GM12878 (cell line): ENCODE measurements around the gene PCP4L1. TPM values are rescaled to one million over a fixed set of nuclear protein-coding genes. Genes with fewer than 3 reads are reported as not detected.
A peak's percentile ranks its signal among the peaks of the same experiment; 100 is the strongest.

Experiments used
- ATAC-seq: fragments of 200-7000 bp; cut with Tn5 transposase; 3 replicates; pipeline ENCODE4 v1.9.1; 2020; ENCODE audit warnings: mild to moderate bottlenecking, moderate library complexity
- BruUV-seq: library from RNA; stranded (reverse); fragments of 400-500 nt; replicated peaks from 2 replicates; lab custom pipeline; 2021; lab: Mats Ljungman, UMichigan
- CTCF ChIA-PET: fragments of 300-600 bp; sonication (Branson Sonifier 250); formaldehyde crosslinking; extraction: SDS; loops from one replicate; lab custom pipeline; 2021; ENCODE audit warnings: inconsistent platforms; lab: Yijun Ruan, JAX
- POLR2A ChIA-PET: fragments of 350-600 bp; formaldehyde crosslinking; extraction: SDS; loops from one replicate; lab custom pipeline; 2021; ENCODE audit warnings: inconsistent platforms; lab: Charles Lee
- RAD21 ChIA-PET: fragments of 300-600 bp; sonication (Branson Sonifier 250); formaldehyde crosslinking; loops from one replicate; lab custom pipeline; 2023; ENCODE audit warnings: antibody characterized with exemption; ENCODE audit not compliant: unreplicated experiment; lab: Charles Lee
- SMC1A ChIA-PET: fragments of 300-600 bp; sonication (Branson Sonifier 250); formaldehyde crosslinking; loops from one replicate; lab custom pipeline; 2023; ENCODE audit not compliant: unreplicated experiment, uncharacterized antibody; lab: Charles Lee
- DNase-seq: peaks from one replicate; pipeline ENCODE4 v3.0.0-alpha.2; 2011; ENCODE audit warnings: low read depth, low spot score
- FAIRE-seq: peaks from 3 replicates; lab custom pipeline; 2011; peaks lifted over from hg19 to GRCh38; lab: Jason Lieb, UNC
- H2AFZ ChIP-seq: 2 replicates; pipeline ENCODE4 v1.6.0; 2011; ENCODE audit warnings: low read depth, low read length, control low read depth; ENCODE audit not compliant: control insufficient read depth
- H3K27ac ChIP-seq: 2 replicates; pipeline ENCODE4 v1.5.1; 2011; ENCODE audit warnings: control low read depth; ENCODE audit not compliant: control insufficient read depth, insufficient read depth
- H3K27me3 ChIP-seq, 2 experiments: replicated peaks in 1 of 2; 2 replicates each; pipeline versions ENCODE4 v1.6.0 to v1.6.1; 2011; ENCODE audit warnings: low read length in 1 of 2; ENCODE audit not compliant: control insufficient read depth in 2 of 2, insufficient read depth in 2 of 2
- H3K36me3 ChIP-seq, 2 experiments: 2 replicates each; pipeline ENCODE4 v1.5.1; 2011; ENCODE audit warnings: low read length in 1 of 2; ENCODE audit not compliant: control insufficient read depth in 2 of 2, insufficient read depth in 2 of 2
- H3K4me1 ChIP-seq: 2 replicates; pipeline ENCODE4 v1.6.1; 2011; ENCODE audit warnings: mild to moderate bottlenecking, low read length, moderate library complexity, mixed read lengths; ENCODE audit not compliant: control insufficient read depth, insufficient read depth
- H3K4me2 ChIP-seq: 2 replicates; pipeline ENCODE4 v1.6.0; 2011; ENCODE audit warnings: control low read depth; ENCODE audit not compliant: control insufficient read depth, insufficient read depth
- H3K4me3 ChIP-seq: fragments of 200-600 bp; sonication (generic); 2 replicates; pipeline ENCODE4 v1.5.1; 2016
- H3K79me2 ChIP-seq: 2 replicates; pipeline ENCODE4 v1.6.0; 2011; ENCODE audit warnings: low read length; ENCODE audit not compliant: control insufficient read depth, insufficient read depth
- H3K9ac ChIP-seq: 2 replicates; pipeline ENCODE4 v1.8.0; 2011; ENCODE audit warnings: low read length, control low read depth, mixed read lengths; ENCODE audit not compliant: control insufficient read depth, insufficient read depth
- H3K9me3 ChIP-seq: replicated peaks from 3 replicates; pipeline ENCODE4 v1.5.1; 2011; ENCODE audit warnings: mild to moderate bottlenecking, low read length; ENCODE audit not compliant: control insufficient read depth, insufficient read depth
- H4K20me1 ChIP-seq: 2 replicates; pipeline ENCODE4 v1.6.0; 2011; ENCODE audit not compliant: control insufficient read depth, insufficient read depth
- DPF2 ChIP-seq: fragments of 450-650 bp; IDR thresholded peaks from 2 replicates; pipeline ENCODE4 v1.6.1; 2017; ENCODE audit warnings: mild to moderate bottlenecking
- GABPA ChIP-seq: IDR thresholded peaks from 2 replicates; pipeline ENCODE4 v1.6.1; 2014; ENCODE audit warnings: antibody characterized with exemption, low read depth, mild to moderate bottlenecking, inconsistent platforms
- NFXL1 ChIP-seq: fragments of 450-650 bp; IDR thresholded peaks from 2 replicates; pipeline ENCODE4 v1.6.1; 2017; ENCODE audit warnings: antibody characterized with exemption, mild to moderate bottlenecking, borderline replicate concordance
- POLR2A ChIP-seq: IDR thresholded peaks from 2 replicates; pipeline ENCODE4 v1.6.1; 2011; ENCODE audit warnings: low read depth, mild to moderate bottlenecking, low read length
- POLR2AphosphoS2 ChIP-seq: IDR thresholded peaks from 2 replicates; pipeline ENCODE4 v1.6.1; 2011; ENCODE audit warnings: low read depth, mild to moderate bottlenecking, low read length, improper control_type of control experiment, moderate library complexity
- RCOR1 ChIP-seq: conservative IDR thresholded peaks from 2 replicates; pipeline ENCODE4 v1.6.1; 2012; ENCODE audit warnings: low read depth, low read length, improper control_type of control experiment
- SPI1 ChIP-seq: IDR thresholded peaks from 2 replicates; pipeline ENCODE4 v1.6.1; 2011; ENCODE audit warnings: low read depth, mild to moderate bottlenecking, low read length, moderate library complexity, borderline replicate concordance; ENCODE audit not compliant: insufficient read depth
- TCF7 ChIP-seq: IDR thresholded peaks from 2 replicates; pipeline ENCODE4 v1.6.1; 2014; ENCODE audit warnings: antibody characterized with exemption, borderline replicate concordance
- WRNIP1 ChIP-seq: IDR thresholded peaks from 2 replicates; pipeline ENCODE4 v1.6.1; 2011; ENCODE audit warnings: low read depth, low read length, improper control_type of control experiment, borderline replicate concordance
- ZNF24 ChIP-seq: fragments of 450-650 bp; IDR thresholded peaks from 2 replicates; pipeline ENCODE4 v1.6.1; 2017; ENCODE audit warnings: antibody characterized with exemption, mild to moderate bottlenecking
- WGBS: methylation state at CpG from one replicate; pipeline ENCODE4 v1.1.6; 2016; ENCODE audit warnings: low lambda C conversion rate; ENCODE audit not compliant: insufficient replicate concordance, insufficient coverage; ENCODE audit errors: missing lambda C conversion rate; 5-methylcytosine and 5-hydroxymethylcytosine counted together
- in situ Hi-C: fragments of 300-500 bp; cut with MboI; formaldehyde crosslinking; loops from 9 replicates; pipeline ENCODE4 v1.14.3; 2018; ENCODE audit warnings: mixed read lengths
- intact Hi-C: fragments of 100-400 bp; cut with micrococcal nuclease; formaldehyde crosslinking; loops from one replicate; pipeline ENCODE4 v1.14.2; 2022; ENCODE audit not compliant: unreplicated experiment
- polyA plus RNA-seq, 11 experiments: library from polyadenylated mRNA; depleted of rRNA in 4 of 11; unstranded in 6 of 11; stranded (reverse) in 5 of 11; fragments of >200 nt; fragmentation: Nextera tagmentation in 4 of 11; fragmentation: Illumina TruSeq in 1 of 11; extraction: Ambion mirVana in 4 of 11; extraction: Trizol in 1 of 11; gene quantifications; 1 replicate in 1 of 11; 2 replicates in 10 of 11; pipeline versions ENCODE4 v1.2.1 to v1.2.3, GENCODE V29; 2011 to 2016; ENCODE audit warnings: inconsistent platforms in 2 of 11, missing spikeins in 2 of 11, low read depth in 1 of 11
- total RNA-seq, 4 experiments: library from RNA; depleted of rRNA in 3 of 4; stranded (reverse); fragments of >200 nt in 3 of 4; fragmentation: Illumina TruSeq in 1 of 4; extraction: Trizol in 1 of 4; gene quantifications; 2 replicates each; pipeline versions ENCODE4 v1.2.1 to v1.2.3, GENCODE V29; 2013 to 2021
- TF ChIP-seq, protein P1 (sequence below): IDR thresholded peaks from 2 replicates; pipeline ENCODE4 v1.6.1; 2012; ENCODE audit warnings: low read depth, low read length, improper control_type of control experiment
- TF ChIP-seq, protein P2 (sequence below): IDR thresholded peaks from 2 replicates; pipeline ENCODE4 v1.6.1; 2012; ENCODE audit warnings: mild to moderate bottlenecking, low read depth, low read length
- TF ChIP-seq, protein P3 (sequence below): IDR thresholded peaks from 2 replicates; pipeline ENCODE4 v1.6.1; 2011; ENCODE audit warnings: mild to moderate bottlenecking, low read depth, low read length, moderate library complexity; ENCODE audit not compliant: insufficient replicate concordance

PCP4L1 gene
- total and polyA plus RNA-seq, 10 of the 15 experiments (the other 5 are each of a cell fraction or from before 2014, with no cell fraction given) = 1.0 to 5.2 (median 2.8) TPM

DNA sequence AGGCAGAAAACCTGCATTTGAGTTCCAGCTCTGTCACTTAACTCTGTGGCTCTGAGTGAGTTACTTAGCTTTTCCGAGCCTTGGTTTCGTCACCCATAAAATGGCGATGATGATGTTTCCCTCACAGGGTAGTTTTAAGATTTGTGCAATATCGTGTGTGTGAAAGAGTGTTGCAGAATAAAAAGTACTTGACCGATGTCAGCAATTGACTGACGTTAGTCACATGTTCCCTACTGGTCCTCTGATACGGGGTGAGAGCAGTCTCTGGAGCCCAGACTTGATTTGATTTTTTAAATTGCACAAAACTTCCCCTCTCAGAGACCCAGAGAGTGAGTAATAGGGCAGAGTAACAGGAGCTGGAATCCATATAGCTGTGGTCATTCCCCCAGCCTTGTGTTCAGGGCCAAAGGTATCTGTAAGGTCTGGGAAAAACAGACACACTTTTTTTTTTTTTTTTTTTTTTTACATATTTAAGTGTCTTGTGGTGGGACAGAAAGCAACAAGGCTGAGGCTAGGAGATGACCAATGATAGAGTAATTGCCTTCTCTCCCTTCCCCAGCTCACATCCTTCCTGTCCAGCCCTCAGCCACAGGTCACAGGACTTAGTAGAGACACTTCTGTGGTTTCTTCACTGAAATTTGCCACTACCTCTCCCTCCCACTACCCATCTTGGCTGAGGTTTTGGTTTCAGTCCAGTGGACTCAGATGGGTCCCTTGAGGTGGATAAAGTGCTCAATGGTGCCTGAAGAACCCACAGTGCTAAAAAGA is 41.4 kb upstream of the PCP4L1 start (continued):
- TF ChIP-seq, protein P1, sequence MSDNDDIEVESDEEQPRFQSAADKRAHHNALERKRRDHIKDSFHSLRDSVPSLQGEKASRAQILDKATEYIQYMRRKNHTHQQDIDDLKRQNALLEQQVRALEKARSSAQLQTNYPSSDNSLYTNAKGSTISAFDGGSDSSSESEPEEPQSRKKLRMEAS = no peak
- TF ChIP-seq POLR2A = no peak
- peak; percentile 51; the same call in 1 of the 2 replicates for TF ChIP-seq TCF7
- no peak for TF ChIP-seq RCOR1

- H3K9me3 ChIP-seq = no peaks in the 10 kb centered on the region
- ChIA-PET RAD21 (interaction anchor here (0.7 to 3.1 kb wide), 6 partner anchors 8 to 161 kb away, joined by 3 to 18 read pairs (median 5); partner anchors contain the start of gene TOMM40L), SMC1A (interaction anchor here (0.6 to 3.6 kb wide), 12 partner anchors 9 to 204 kb away, joined by 3 to 33 read pairs (median 4); partner anchors contain the start of genes CFAP126, NDUFS2 and TOMM40L), CTCF (interaction anchor here (0.9 to 17.1 kb wide), 8 partner anchors 8 to 165 kb away, joined by 3 to 385 read pairs (median 16); partner anchors contain the start of genes ARHGAP30, NDUFS2 and TOMM40L), POLR2A (interaction anchor here (0.7 to 5.7 kb wide), 2 partner anchors 15 to 18 kb away, joined by 5 to 24 read pairs; partner anchors contain the start of gene NDUFS2)
- FAIRE-seq (no peak), ATAC-seq (peak; percentile 16; the same call in 1 of the 3 replicates), DNase-seq (no peak)
- H3K4me3 ChIP-seq = no peak overlapping the region; the same call in 1 of the 2 replicates
- no peak overlapping the region for H3K9ac ChIP-seq
- H4K20me1 ChIP-seq = no peaks in the 10 kb centered on the region
- in situ Hi-C loops = no loop called here
- H3K4me1 ChIP-seq = peaks cover 21% of the 10 kb centered on the region
- H3K4me2 ChIP-seq = peak overlapping the region; percentile 63; the same call in 1 of the 2 replicates
- intact Hi-C loops = no loop called here
- peaks cover 2 to 13% of the 10 kb centered on the region in 2 experiments for H3K36me3 ChIP-seq
- no peak overlapping the region for H2AFZ ChIP-seq
- no peaks in the 10 kb centered on the region for H3K27me3 ChIP-seq
- no peaks in the 10 kb centered on the region for H3K79me2 ChIP-seq
- WGBS = 52% methylated on average over 5 of the region's 6 CpGs
- no TSS peak for BruUV-seq
- no peak overlapping the region for H3K27ac ChIP-seq
- TF ChIP-seq GABPA (no peak), DPF2 (no peak), ZNF24 (no peak), NFXL1 (no peak), WRNIP1 (no peak), SPI1 (peak; percentile 7; the same call in 1 of the 2 replicates), POLR2AphosphoS2 (no peak), POLR2A (no peak)
- TF ChIP-seq, protein P2, sequence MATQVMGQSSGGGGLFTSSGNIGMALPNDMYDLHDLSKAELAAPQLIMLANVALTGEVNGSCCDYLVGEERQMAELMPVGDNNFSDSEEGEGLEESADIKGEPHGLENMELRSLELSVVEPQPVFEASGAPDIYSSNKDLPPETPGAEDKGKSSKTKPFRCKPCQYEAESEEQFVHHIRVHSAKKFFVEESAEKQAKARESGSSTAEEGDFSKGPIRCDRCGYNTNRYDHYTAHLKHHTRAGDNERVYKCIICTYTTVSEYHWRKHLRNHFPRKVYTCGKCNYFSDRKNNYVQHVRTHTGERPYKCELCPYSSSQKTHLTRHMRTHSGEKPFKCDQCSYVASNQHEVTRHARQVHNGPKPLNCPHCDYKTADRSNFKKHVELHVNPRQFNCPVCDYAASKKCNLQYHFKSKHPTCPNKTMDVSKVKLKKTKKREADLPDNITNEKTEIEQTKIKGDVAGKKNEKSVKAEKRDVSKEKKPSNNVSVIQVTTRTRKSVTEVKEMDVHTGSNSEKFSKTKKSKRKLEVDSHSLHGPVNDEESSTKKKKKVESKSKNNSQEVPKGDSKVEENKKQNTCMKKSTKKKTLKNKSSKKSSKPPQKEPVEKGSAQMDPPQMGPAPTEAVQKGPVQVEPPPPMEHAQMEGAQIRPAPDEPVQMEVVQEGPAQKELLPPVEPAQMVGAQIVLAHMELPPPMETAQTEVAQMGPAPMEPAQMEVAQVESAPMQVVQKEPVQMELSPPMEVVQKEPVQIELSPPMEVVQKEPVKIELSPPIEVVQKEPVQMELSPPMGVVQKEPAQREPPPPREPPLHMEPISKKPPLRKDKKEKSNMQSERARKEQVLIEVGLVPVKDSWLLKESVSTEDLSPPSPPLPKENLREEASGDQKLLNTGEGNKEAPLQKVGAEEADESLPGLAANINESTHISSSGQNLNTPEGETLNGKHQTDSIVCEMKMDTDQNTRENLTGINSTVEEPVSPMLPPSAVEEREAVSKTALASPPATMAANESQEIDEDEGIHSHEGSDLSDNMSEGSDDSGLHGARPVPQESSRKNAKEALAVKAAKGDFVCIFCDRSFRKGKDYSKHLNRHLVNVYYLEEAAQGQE = no peak
- TF ChIP-seq, protein P3, sequence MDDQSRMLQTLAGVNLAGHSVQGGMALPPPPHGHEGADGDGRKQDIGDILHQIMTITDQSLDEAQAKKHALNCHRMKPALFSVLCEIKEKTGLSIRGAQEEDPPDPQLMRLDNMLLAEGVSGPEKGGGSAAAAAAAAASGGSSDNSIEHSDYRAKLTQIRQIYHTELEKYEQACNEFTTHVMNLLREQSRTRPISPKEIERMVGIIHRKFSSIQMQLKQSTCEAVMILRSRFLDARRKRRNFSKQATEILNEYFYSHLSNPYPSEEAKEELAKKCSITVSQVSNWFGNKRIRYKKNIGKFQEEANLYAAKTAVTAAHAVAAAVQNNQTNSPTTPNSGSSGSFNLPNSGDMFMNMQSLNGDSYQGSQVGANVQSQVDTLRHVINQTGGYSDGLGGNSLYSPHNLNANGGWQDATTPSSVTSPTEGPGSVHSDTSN = no peak
Observed at GRCh38 chr1:161217831-161218230, 40.7 kb upstream of the PCP4L1 start.
